Memory B cell (primary cell): Measurements from ENCODE around the gene COX6B2.
A peak's percentile ranks its signal among the peaks of the same experiment; 100 is the strongest.

Source experiments
- ATAC-seq: fragments of 150-1000 bp; cut with Tn5 transposase; 2 replicates; pipeline ENCODE4 v1.10.0; 2021; ENCODE audit warnings: low read depth, mild to moderate bottlenecking, moderate library complexity
- DNase-seq, 2 donors: peaks; one replicate each; pipeline ENCODE4 v3.0.0; 2022; ENCODE audit warnings: low spot score in 2 of 2
- H3K27ac Mint-ChIP-seq: one replicate; pipeline ENCODE4 v1.8.0; 2022; ENCODE audit warnings: mild to moderate bottlenecking, moderate library complexity, mixed read lengths
- H3K27me3 Mint-ChIP-seq: one replicate; pipeline ENCODE4 v1.8.0; 2022; ENCODE audit warnings: mixed read lengths
- H3K36me3 Mint-ChIP-seq: one replicate; pipeline ENCODE4 v1.8.0; 2022; ENCODE audit warnings: mild to moderate bottlenecking, mixed read lengths
- H3K4me1 Mint-ChIP-seq: one replicate; pipeline ENCODE4 v1.8.0; 2022; ENCODE audit warnings: mixed read lengths
- H3K4me3 Mint-ChIP-seq: one replicate; pipeline ENCODE4 v1.8.0; 2022; ENCODE audit warnings: mild to moderate bottlenecking, moderate library complexity, mixed read lengths
- H3K9me3 Mint-ChIP-seq: one replicate; pipeline ENCODE4 v1.8.0; 2022; ENCODE audit warnings: mixed read lengths

The COX6B2 gene

GRCh38 chr19:55325172-55325571, 29.3 kb downstream of the COX6B2 start, which contains the start of gene TMEM150B:
TSS of gene TMEM150B (minus strand) at chr19:55325341. CDS start at chr19:55321036, 4,305 bp downstream.
- no peaks in the 10 kb centered on the region for H3K9me3 Mint-ChIP-seq
- ATAC-seq: peak; percentile 46

GRCh38 chr19:55324662-55325061, 29.9 kb downstream of the COX6B2 start:
- no peaks in the 10 kb centered on the region for H3K36me3 Mint-ChIP-seq
- no peak overlapping the region for H3K4me3 Mint-ChIP-seq
- H3K27me3 Mint-ChIP-seq: peaks cover 23% of the 10 kb centered on the region
- no peaks in the 10 kb centered on the region for H3K9me3 Mint-ChIP-seq
- DNase-seq (no peak), ATAC-seq (peak; percentile 50)
- peaks cover 3% of the 10 kb centered on the region for H3K4me1 Mint-ChIP-seq
- no peak overlapping the region for H3K27ac Mint-ChIP-seq

More at GRCh38 chr19:55325172-55325571, 29.3 kb downstream of the COX6B2 start, which contains the start of gene TMEM150B:
- H3K4me1 Mint-ChIP-seq: peaks cover 3% of the 10 kb centered on the region
- H3K36me3 Mint-ChIP-seq: no peaks in the 10 kb centered on the region
- no peak for DNase-seq
- H3K27me3 Mint-ChIP-seq: peaks cover 21% of the 10 kb centered on the region
- no peak within 1 kb of the TSS for H3K27ac Mint-ChIP-seq
- no peak within 1 kb of the TSS for H3K4me3 Mint-ChIP-seq

GRCh38 chr19:55322204-55322885, 32.2 kb downstream of the COX6B2 start:
- no peaks in the 10 kb centered on the region for H3K36me3 Mint-ChIP-seq
- no peak overlapping the region for H3K27ac Mint-ChIP-seq

GRCh38 chr19:55321466-55322137, 32.9 kb downstream of the COX6B2 start:
- H3K27me3 Mint-ChIP-seq: peaks cover 18% of the 10 kb centered on the region
- H3K4me3 Mint-ChIP-seq: no peak overlapping the region
- peaks cover 3% of the 10 kb centered on the region for H3K4me1 Mint-ChIP-seq
- ATAC-seq (no peak), DNase-seq (no peak)
- H3K27ac Mint-ChIP-seq: no peak overlapping the region
- no peaks in the 10 kb centered on the region for H3K36me3 Mint-ChIP-seq
- no peaks in the 10 kb centered on the region for H3K9me3 Mint-ChIP-seq

More at GRCh38 chr19:55322204-55322885, 32.2 kb downstream of the COX6B2 start:
- Mint-ChIP-seq H3K27me3 (peaks cover 18% of the 10 kb centered on the region), H3K9me3 (no peaks in the 10 kb centered on the region), H3K4me1 (peaks cover 3% of the 10 kb centered on the region), H3K4me3 (no peak overlapping the region)
- DNase-seq (no peak), ATAC-seq (no peak)

- Mint-ChIP-seq H3K36me3 (no peaks in the 10 kb centered on the region), H3K9me3 (no peaks in the 10 kb centered on the region), H3K4me1 (peaks cover 5% of the 10 kb centered on the region), H3K27me3 (peaks cover 18% of the 10 kb centered on the region), H3K27ac (no peak overlapping the region), H3K4me3 (no peak overlapping the region)
- no peak for DNase-seq
- ATAC-seq: no peak
Measured at GRCh38 chr19:55320844-55321419, 33.6 kb downstream of the COX6B2 start.

- no peak for DNase-seq
- ATAC-seq: no peak
- Mint-ChIP-seq H3K4me3 (no peak overlapping the region), H3K9me3 (no peaks in the 10 kb centered on the region), H3K4me1 (peaks cover 5% of the 10 kb centered on the region), H3K27ac (no peak overlapping the region), H3K36me3 (no peaks in the 10 kb centered on the region), H3K27me3 (peaks cover 14% of the 10 kb centered on the region)
Measured at GRCh38 chr19:55319785-55320184, 34.7 kb downstream of the COX6B2 start.

- no peak for DNase-seq
- no peak overlapping the region for H3K4me3 Mint-ChIP-seq
- no peaks in the 10 kb centered on the region for H3K36me3 Mint-ChIP-seq
- H3K27ac Mint-ChIP-seq: no peak overlapping the region
- no peaks in the 10 kb centered on the region for H3K9me3 Mint-ChIP-seq
- H3K4me1 Mint-ChIP-seq: peaks cover 4% of the 10 kb centered on the region
- peaks cover 9% of the 10 kb centered on the region for H3K27me3 Mint-ChIP-seq
- no peak for ATAC-seq
Measured at GRCh38 chr19:55316646-55317045, 37.9 kb downstream of the COX6B2 start.

GRCh38 chr19:55315956-55316525, 38.5 kb downstream of the COX6B2 start:
- Mint-ChIP-seq H3K27ac (no peak overlapping the region), H3K27me3 (peaks cover 8% of the 10 kb centered on the region), H3K36me3 (no peaks in the 10 kb centered on the region), H3K4me3 (no peak overlapping the region), H3K9me3 (no peaks in the 10 kb centered on the region), H3K4me1 (peaks cover 4% of the 10 kb centered on the region)
- DNase-seq (no peak), ATAC-seq (no peak)

GRCh38 chr19:55314396-55314795, 40.1 kb downstream of the COX6B2 start:
- no peak overlapping the region for H3K4me3 Mint-ChIP-seq
- peaks cover 2% of the 10 kb centered on the region for H3K36me3 Mint-ChIP-seq
- ATAC-seq: no peak

GRCh38 chr19:55312621-55313512, 41.7 kb downstream of the COX6B2 start:
- ATAC-seq: no peak
- Mint-ChIP-seq H3K9me3 (no peaks in the 10 kb centered on the region), H3K4me3 (no peak overlapping the region), H3K27ac (no peak overlapping the region), H3K4me1 (peaks cover 4% of the 10 kb centered on the region), H3K27me3 (peaks cover 8% of the 10 kb centered on the region), H3K36me3 (peaks cover 2% of the 10 kb centered on the region)
- no peak for DNase-seq

More at GRCh38 chr19:55314396-55314795, 40.1 kb downstream of the COX6B2 start:
- Mint-ChIP-seq H3K27ac (no peak overlapping the region), H3K27me3 (peaks cover 6% of the 10 kb centered on the region), H3K4me1 (peaks cover 4% of the 10 kb centered on the region), H3K9me3 (no peaks in the 10 kb centered on the region)
- DNase-seq: no peak

- Mint-ChIP-seq H3K4me1 (peaks cover 4% of the 10 kb centered on the region), H3K27ac (no peak overlapping the region), H3K27me3 (peaks cover 8% of the 10 kb centered on the region), H3K9me3 (no peaks in the 10 kb centered on the region), H3K36me3 (peaks cover 2% of the 10 kb centered on the region), H3K4me3 (no peak overlapping the region)
- DNase-seq (no peak), ATAC-seq (no peak)
Measured at GRCh38 chr19:55311797-55312196, 42.7 kb downstream of the COX6B2 start.

- Mint-ChIP-seq H3K4me1 (peaks cover 4% of the 10 kb centered on the region), H3K27me3 (peaks cover 8% of the 10 kb centered on the region), H3K27ac (no peak overlapping the region), H3K9me3 (no peaks in the 10 kb centered on the region), H3K36me3 (peaks cover 2% of the 10 kb centered on the region), H3K4me3 (no peak overlapping the region)
- ATAC-seq (no peak), DNase-seq (no peak)
Measured at GRCh38 chr19:55311397-55311796, 43.1 kb downstream of the COX6B2 start.

- no peak for DNase-seq
- Mint-ChIP-seq H3K4me3 (no peak overlapping the region), H3K36me3 (peaks cover 2% of the 10 kb centered on the region), H3K27me3 (peaks cover 8% of the 10 kb centered on the region), H3K4me1 (peaks cover 2% of the 10 kb centered on the region), H3K9me3 (no peaks in the 10 kb centered on the region), H3K27ac (no peak overlapping the region)
- ATAC-seq: no peak
Measured at GRCh38 chr19:55310498-55310897, 44.0 kb downstream of the COX6B2 start.
